ENCODE measurements around the gene CT45A8. TPM values are rescaled to one million over a fixed set of nuclear protein-coding genes. Genes with fewer than 3 reads are reported as not detected.
"Not testable (repeated sequence)": the region's sequence is repeated elsewhere in the genome, so short reads cannot be mapped to it uniquely, and the experiment has no call there.

The CT45A8 gene
- total and polyA plus RNA-seq, 2 donors (not counting 1 experiment from before 2014, with no cell fraction given): not detected

- Histone ChIP-seq H3K4me2 (replicated peaks; ENCODE audit: low read depth, low read length, poor library complexity, severe bottlenecking) (no peak overlapping the region), H3K79me2 (ENCODE audit: control insufficient read depth, insufficient read depth, low read length) (no peaks in the 10 kb centered on the region), H3K36me3 (replicated peaks in 1 of 2; ENCODE audit: control extremely low read depth in 1 of 2, control insufficient read depth in 1 of 2, extremely low read depth in 1 of 2, insufficient read depth in 2 of 2, low read length in 1 of 2) (no peaks in the 10 kb centered on the region), H3K4me1 (ENCODE audit: control insufficient read depth in 2 of 2, insufficient read depth in 2 of 2, low read length in 2 of 2) (no peaks in the 10 kb centered on the region), H3K27me3 (replicated peaks in 1 of 4; ENCODE audit: control extremely low read depth in 1 of 4, control insufficient read depth in 3 of 4, insufficient read depth in 4 of 4, low read length in 3 of 4) (peaks cover 0 to 4% (median 0%) of the 10 kb centered on the region in 4 experiments), H4K20me1 (ENCODE audit: control insufficient read depth, insufficient read depth, low read length, poor library complexity, severe bottlenecking) (no peaks in the 10 kb centered on the region), H3K27ac (ENCODE audit: low read length in 2 of 2) (no peak overlapping the region), H2AFZ (ENCODE audit: insufficient read depth, low read depth, low read length, poor library complexity, severe bottlenecking) (no peak overlapping the region), H3K4me3 (ENCODE audit: control extremely low read depth in 1 of 5, extremely low read depth in 1 of 5, insufficient read depth in 1 of 5, low read depth in 2 of 5, low read length in 4 of 5) (no peak overlapping the region), H3K9ac (ENCODE audit: low read length) (no peak overlapping the region), H3K9me3 (ENCODE audit: control extremely low read depth in 1 of 3, control insufficient read depth in 2 of 3, insufficient read depth in 1 of 3, low read length in 2 of 3) (no peaks in the 10 kb centered on the region)
- Mint-ChIP-seq H3K9me3 (ENCODE audit: insufficient read depth) (no peaks in the 10 kb centered on the region), H3K4me3 (no peak overlapping the region), H3K27ac (no peak overlapping the region), H3K27me3 (no peaks in the 10 kb centered on the region), H3K4me1 (no peaks in the 10 kb centered on the region)
- DNase-seq (no peak), ATAC-seq (ENCODE audit: low read depth) (no peak)
- intact Hi-C loops (cut with micrococcal nuclease): no loop called here
- CTCF ChIA-PET: no interaction called here
- POLR2A ChIA-PET: no interaction called here
- TF ChIP-seq EZH2 (IDR thresholded peaks at IDR 0.05; ENCODE audit: borderline replicate concordance, insufficient read depth, low read depth, low read length, poor library complexity, severe bottlenecking): no peak
- no peak for TF ChIP-seq CTCF (IDR thresholded peaks at IDR 0.05)
- 90% methylated on average over 7 of the region's 11 CpGs for WGBS (ENCODE audit: insufficient coverage)
Observed at GRCh38 chrX:135892781-135893180, 38.4 kb upstream of the CT45A8 start.

- no peak overlapping the region for H3K9ac ChIP-seq (ENCODE audit: low read length)
- H3K9me3 ChIP-seq (ENCODE audit: control extremely low read depth in 1 of 3, control insufficient read depth in 2 of 3, insufficient read depth in 1 of 3, low read length in 2 of 3): no peaks in the 10 kb centered on the region
- H3K4me3 ChIP-seq (ENCODE audit: control extremely low read depth in 1 of 5, extremely low read depth in 1 of 5, insufficient read depth in 1 of 5, low read depth in 2 of 5, low read length in 4 of 5): no peak overlapping the region
- H3K27me3 Mint-ChIP-seq: no peaks in the 10 kb centered on the region
- no peak overlapping the region for H2AFZ ChIP-seq (ENCODE audit: insufficient read depth, low read depth, low read length, poor library complexity, severe bottlenecking)
- no peaks in the 10 kb centered on the region for H3K79me2 ChIP-seq (ENCODE audit: control insufficient read depth, insufficient read depth, low read length)
- no peaks in the 10 kb centered on the region for H3K9me3 Mint-ChIP-seq (ENCODE audit: insufficient read depth)
- DNase-seq (no peak), ATAC-seq (ENCODE audit: low read depth) (no peak)
- 73% methylated on average over 8 of the region's 14 CpGs for WGBS (ENCODE audit: insufficient coverage)
- ChIA-PET CTCF (no interaction called here), POLR2A (no interaction called here)
- H3K36me3 ChIP-seq (replicated peaks in 1 of 2; ENCODE audit: control extremely low read depth in 1 of 2, control insufficient read depth in 1 of 2, extremely low read depth in 1 of 2, insufficient read depth in 2 of 2, low read length in 1 of 2): no peaks in the 10 kb centered on the region
- no peaks in the 10 kb centered on the region for H3K4me1 ChIP-seq (ENCODE audit: control insufficient read depth in 2 of 2, insufficient read depth in 2 of 2, low read length in 2 of 2)
- H3K4me3 Mint-ChIP-seq: no peak overlapping the region
- H3K27ac ChIP-seq (ENCODE audit: low read length in 2 of 2): no peak overlapping the region
- TF ChIP-seq EZH2 (IDR thresholded peaks at IDR 0.05; ENCODE audit: borderline replicate concordance, insufficient read depth, low read depth, low read length, poor library complexity, severe bottlenecking): no peak
- no peak for TF ChIP-seq CTCF (IDR thresholded peaks at IDR 0.05)
- H3K27me3 ChIP-seq (replicated peaks in 1 of 4; ENCODE audit: control extremely low read depth in 1 of 4, control insufficient read depth in 3 of 4, insufficient read depth in 4 of 4, low read length in 3 of 4): peaks cover 0 to 4% (median 0%) of the 10 kb centered on the region in 4 experiments
- H3K4me2 ChIP-seq (replicated peaks; ENCODE audit: low read depth, low read length, poor library complexity, severe bottlenecking): no peak overlapping the region
- H4K20me1 ChIP-seq (ENCODE audit: control insufficient read depth, insufficient read depth, low read length, poor library complexity, severe bottlenecking): no peaks in the 10 kb centered on the region
- H3K4me1 Mint-ChIP-seq: no peaks in the 10 kb centered on the region
- intact Hi-C loops (cut with micrococcal nuclease): no loop called here
- H3K27ac Mint-ChIP-seq: no peak overlapping the region
Observed at GRCh38 chrX:135890087-135890585, 35.8 kb upstream of the CT45A8 start.

DNA sequence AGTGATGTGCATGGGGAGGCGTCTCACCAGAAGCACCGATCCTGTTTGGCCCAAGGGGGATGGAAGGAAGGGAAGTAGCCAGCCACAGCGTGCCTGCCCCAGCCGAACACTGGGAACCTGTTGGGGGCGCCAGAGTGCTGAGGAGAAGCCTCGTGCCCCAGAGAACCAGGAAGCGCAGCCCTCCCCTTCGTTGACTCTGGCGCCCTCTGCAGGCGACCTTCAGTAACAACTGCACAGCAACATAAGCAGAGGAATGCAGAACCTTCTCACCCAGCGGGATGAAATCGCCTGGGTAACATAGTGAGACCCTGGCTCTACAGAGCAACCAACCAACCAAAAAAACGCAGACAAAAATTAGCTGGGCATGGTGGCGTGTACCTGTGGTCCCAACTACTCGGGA is 34.6 kb upstream of the CT45A8 start:
- H3K4me3 ChIP-seq (ENCODE audit: control extremely low read depth in 1 of 5, extremely low read depth in 1 of 5, insufficient read depth in 1 of 5, low read depth in 2 of 5, low read length in 4 of 5); H3K9me3 Mint-ChIP-seq (ENCODE audit: insufficient read depth); intact Hi-C loops (cut with micrococcal nuclease); H3K36me3 ChIP-seq (replicated peaks in 1 of 2; ENCODE audit: control extremely low read depth in 1 of 2, control insufficient read depth in 1 of 2, extremely low read depth in 1 of 2, insufficient read depth in 2 of 2, low read length in 1 of 2); H4K20me1 ChIP-seq (ENCODE audit: control insufficient read depth, insufficient read depth, low read length, poor library complexity, severe bottlenecking); H3K4me2 ChIP-seq (replicated peaks; ENCODE audit: low read depth, low read length, poor library complexity, severe bottlenecking); ATAC-seq (ENCODE audit: low read depth); H3K4me3 Mint-ChIP-seq; H2AFZ ChIP-seq (ENCODE audit: insufficient read depth, low read depth, low read length, poor library complexity, severe bottlenecking); H3K4me1 ChIP-seq (ENCODE audit: control insufficient read depth in 2 of 2, insufficient read depth in 2 of 2, low read length in 2 of 2); H3K27ac ChIP-seq (ENCODE audit: low read length in 2 of 2); H3K9me3 ChIP-seq (ENCODE audit: control extremely low read depth in 1 of 3, control insufficient read depth in 2 of 3, insufficient read depth in 1 of 3, low read length in 2 of 3); CTCF ChIA-PET; H3K4me1 Mint-ChIP-seq; H3K79me2 ChIP-seq (ENCODE audit: control insufficient read depth, insufficient read depth, low read length); H3K9ac ChIP-seq (ENCODE audit: low read length); POLR2A ChIA-PET; H3K27me3 Mint-ChIP-seq; H3K27ac Mint-ChIP-seq; DNase-seq; H3K27me3 ChIP-seq (replicated peaks in 1 of 4; ENCODE audit: control extremely low read depth in 1 of 4, control insufficient read depth in 3 of 4, insufficient read depth in 4 of 4, low read length in 3 of 4): not testable (repeated sequence)
- no CpG with 5 or more reads among the region's 15 CpGs for WGBS (ENCODE audit: insufficient coverage)
